PFSK-1 (cell line): Measurements from ENCODE around the gene CLK4.

Experiments used
- FOXP2 ChIP-seq: optimal IDR thresholded peaks from 2 replicates; pipeline ENCODE3; 2011; ENCODE audit warnings: borderline replicate concordance, control low read depth, inconsistent platforms; ENCODE audit not compliant: insufficient read depth; ENCODE audit errors: extremely low read length, extremely low read depth
- POLR2AphosphoS5 ChIP-seq: IDR thresholded peaks from 2 replicates; pipeline ENCODE4 v1.6.1; 2012; ENCODE audit warnings: low read depth, mild to moderate bottlenecking, control low read depth, low read length, moderate library complexity
- SIN3A ChIP-seq: IDR thresholded peaks from 2 replicates; pipeline ENCODE4 v1.6.1; 2012; ENCODE audit warnings: mild to moderate bottlenecking, low read length, moderate library complexity, borderline replicate concordance; ENCODE audit not compliant: insufficient read depth
- TAF1 ChIP-seq: IDR thresholded peaks from 2 replicates; pipeline ENCODE4 v1.6.1; 2012; ENCODE audit warnings: low read length, control low read depth, borderline replicate concordance; ENCODE audit not compliant: insufficient read depth
- TF ChIP-seq, protein P1 (sequence below), 2 experiments: IDR thresholded peaks; 2 replicates each; pipeline versions ENCODE4 v1.6.1 to v1.8.0; 2011 to 2012; ENCODE audit warnings: low read depth in 2 of 2, low read length in 2 of 2, control low read depth in 1 of 2, inconsistent platforms in 1 of 2, mild to moderate bottlenecking in 1 of 2, moderate library complexity in 1 of 2; ENCODE audit not compliant: insufficient read depth in 1 of 2

The CLK4 gene

DNA sequence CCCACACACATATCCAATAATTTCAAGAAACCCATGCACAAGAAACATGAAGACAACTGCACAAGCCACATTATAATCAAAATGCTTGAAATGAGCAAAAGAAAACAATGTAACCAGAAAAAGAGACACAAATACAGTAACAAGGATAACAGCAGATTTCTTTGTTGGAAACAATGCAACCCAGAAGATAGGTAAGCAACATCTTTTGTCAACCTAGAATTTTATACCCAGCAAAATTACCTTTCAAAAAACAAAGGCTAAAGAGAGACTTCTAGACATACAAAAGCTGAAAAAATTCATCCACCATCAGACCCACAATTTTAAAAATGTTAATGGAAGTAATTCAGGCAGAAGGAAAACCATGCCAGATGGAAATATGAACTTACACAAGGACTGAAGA is 31.7 kb downstream of the CLK4 start:
- TF ChIP-seq, protein P1, sequence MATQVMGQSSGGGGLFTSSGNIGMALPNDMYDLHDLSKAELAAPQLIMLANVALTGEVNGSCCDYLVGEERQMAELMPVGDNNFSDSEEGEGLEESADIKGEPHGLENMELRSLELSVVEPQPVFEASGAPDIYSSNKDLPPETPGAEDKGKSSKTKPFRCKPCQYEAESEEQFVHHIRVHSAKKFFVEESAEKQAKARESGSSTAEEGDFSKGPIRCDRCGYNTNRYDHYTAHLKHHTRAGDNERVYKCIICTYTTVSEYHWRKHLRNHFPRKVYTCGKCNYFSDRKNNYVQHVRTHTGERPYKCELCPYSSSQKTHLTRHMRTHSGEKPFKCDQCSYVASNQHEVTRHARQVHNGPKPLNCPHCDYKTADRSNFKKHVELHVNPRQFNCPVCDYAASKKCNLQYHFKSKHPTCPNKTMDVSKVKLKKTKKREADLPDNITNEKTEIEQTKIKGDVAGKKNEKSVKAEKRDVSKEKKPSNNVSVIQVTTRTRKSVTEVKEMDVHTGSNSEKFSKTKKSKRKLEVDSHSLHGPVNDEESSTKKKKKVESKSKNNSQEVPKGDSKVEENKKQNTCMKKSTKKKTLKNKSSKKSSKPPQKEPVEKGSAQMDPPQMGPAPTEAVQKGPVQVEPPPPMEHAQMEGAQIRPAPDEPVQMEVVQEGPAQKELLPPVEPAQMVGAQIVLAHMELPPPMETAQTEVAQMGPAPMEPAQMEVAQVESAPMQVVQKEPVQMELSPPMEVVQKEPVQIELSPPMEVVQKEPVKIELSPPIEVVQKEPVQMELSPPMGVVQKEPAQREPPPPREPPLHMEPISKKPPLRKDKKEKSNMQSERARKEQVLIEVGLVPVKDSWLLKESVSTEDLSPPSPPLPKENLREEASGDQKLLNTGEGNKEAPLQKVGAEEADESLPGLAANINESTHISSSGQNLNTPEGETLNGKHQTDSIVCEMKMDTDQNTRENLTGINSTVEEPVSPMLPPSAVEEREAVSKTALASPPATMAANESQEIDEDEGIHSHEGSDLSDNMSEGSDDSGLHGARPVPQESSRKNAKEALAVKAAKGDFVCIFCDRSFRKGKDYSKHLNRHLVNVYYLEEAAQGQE (IDR thresholded peaks at IDR 0.05; ENCODE audit: insufficient read depth in 1 of 2, low read depth in 2 of 2, low read length in 2 of 2): no peak
- TF ChIP-seq TAF1: no peak
- no peak for TF ChIP-seq POLR2AphosphoS5
- TF ChIP-seq FOXP2: no peak
- no peak for TF ChIP-seq SIN3A

DNA sequence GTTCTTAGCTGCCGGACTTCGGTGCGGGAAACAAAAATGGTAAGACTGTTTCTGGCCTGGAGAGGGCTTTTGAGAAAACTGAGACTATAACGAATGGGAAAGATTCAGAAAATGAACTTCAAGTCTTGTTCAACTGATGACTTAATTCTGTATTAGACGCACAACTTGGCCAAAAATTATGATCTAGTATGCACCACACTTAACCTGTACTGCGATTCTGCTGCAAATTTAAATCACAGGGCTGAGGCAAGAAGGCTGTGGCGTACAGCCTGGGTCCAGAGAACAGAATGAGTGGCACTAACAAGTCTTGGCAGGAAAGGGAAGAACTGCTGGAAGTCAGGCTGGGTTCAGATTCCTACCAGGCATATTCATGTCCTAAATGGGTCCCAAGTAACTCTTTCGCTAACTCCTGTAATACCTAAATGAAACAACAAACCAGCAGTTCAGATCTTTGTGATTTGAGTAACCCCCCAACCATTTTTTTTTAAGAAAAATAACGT is 35.9 kb downstream of the CLK4 start:
- no peak for TF ChIP-seq TAF1

DNA sequence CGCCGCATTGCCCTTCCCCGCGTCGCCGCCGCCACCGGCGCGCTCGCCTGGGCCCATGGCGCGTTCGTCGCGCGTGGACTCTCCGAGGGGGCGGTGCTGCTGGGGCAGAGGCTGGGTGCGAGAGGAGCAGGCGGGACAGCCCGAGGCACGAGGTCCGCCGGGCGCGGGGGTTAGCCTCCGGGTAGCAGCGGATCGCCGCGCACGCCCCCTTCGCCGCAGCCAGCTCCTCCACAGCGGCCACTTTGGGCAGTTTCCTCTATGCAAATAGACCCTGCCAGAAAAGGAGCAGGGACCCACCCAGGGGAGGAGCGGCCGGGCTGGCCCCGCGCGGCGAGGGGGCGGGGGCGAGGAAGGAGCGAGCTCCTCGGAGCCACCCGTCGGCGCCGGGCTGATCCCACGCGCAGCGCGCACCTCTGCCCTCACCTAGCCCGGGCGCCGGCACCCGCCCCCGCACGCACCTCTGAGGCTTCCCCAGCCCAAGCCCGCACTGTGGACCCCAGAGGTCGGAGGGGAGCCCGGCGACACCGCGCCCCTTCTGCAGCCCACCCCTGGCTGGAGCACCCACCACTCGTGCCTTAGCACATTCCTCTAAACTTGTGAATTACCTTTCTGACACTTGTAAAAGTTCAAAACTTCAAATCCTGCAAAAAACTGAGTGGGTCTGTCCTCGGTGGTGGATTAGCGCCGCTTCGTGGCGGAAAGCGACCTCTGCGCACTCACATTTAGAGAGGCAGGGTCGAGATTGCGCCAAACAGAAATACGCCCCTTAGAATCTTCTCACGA is 36.5 kb downstream of the CLK4 start, which contains the start of gene COL23A1:
COL23A1 (minus strand) TSS at position 253 of the 783 bp plus-strand sequence.
- TF ChIP-seq, protein P1 (IDR thresholded peaks at IDR 0.05; ENCODE audit: insufficient read depth in 1 of 2, low read depth in 2 of 2, low read length in 2 of 2): no peak
- TF ChIP-seq SIN3A (no peak), FOXP2 (no peak), POLR2AphosphoS5 (no peak), TAF1 (no peak)

DNA sequence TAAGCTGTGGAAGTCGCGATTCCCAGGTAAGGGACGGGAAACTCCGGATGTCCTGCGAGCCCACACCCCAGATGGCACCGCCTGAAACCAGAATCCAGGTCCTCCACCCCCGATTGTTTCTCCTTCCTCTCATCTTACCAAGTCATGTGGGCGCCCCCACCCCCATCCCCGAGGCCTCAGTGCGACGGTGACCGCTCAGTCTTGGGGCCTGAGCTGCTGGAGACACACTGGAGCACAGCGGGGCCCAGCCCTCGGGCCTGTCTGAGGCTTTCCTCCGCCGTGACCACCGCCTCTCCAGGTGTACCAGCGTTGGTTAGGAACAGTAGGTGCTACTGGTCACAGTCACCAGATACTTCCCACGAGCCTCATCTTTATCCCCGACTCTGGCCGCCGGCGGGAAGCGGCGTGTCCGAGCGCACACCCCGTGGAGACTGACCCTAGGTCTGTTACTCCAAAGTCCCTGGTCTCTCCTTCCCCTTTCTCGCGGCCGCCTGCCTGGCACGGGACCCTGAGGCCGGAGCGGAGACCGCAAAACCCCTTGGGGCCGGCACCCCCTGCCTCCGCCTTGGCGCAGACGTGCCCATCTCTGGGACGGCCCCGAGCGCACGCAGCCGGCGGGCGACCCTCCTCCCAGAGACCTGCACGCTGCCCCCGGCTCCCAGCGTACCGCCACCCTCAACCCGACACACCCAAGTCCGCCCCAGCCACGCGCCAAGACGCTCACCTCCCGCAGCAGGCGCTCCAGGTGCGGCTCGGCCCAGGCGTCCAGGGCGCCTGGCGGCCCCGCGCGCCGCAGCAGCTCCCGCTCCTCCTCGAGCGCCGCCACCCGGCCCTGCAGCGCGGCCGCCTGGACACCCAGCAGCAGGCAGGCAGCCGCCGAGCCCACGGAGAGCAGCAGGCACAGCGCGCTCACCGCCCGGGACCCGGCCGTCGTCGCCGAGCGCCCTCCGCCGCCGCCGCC is 37.4 kb downstream of the CLK4 start:
- TF ChIP-seq SIN3A (no peak), FOXP2 (no peak), TAF1 (no peak), POLR2AphosphoS5 (no peak)
- TF ChIP-seq, protein P1 (IDR thresholded peaks at IDR 0.05; ENCODE audit: insufficient read depth in 1 of 2, low read depth in 2 of 2, low read length in 2 of 2): no peak

DNA sequence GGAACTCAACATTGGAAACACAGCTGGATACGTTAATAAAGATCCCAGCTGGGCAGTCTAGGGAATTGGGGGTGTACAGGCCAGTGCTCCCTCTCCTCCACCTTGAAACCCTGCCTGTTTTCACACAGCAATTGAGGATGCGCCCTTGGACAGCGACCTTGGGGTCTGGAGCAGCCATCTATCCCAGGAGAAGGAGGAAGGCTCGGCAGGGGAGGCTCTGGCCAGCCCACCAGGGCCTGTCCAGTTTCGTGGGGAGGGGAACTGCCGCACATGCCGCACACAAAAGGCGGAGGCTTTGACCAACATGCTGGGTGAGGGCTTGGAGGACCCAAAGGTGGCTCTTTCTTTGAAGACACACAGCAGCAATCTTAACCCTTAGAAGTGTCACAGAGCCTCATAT is 38.1 kb downstream of the CLK4 start:
- TF ChIP-seq SIN3A: no peak
- no peak for TF ChIP-seq TAF1
- TF ChIP-seq, protein P1 (IDR thresholded peaks at IDR 0.05; ENCODE audit: insufficient read depth in 1 of 2, low read depth in 2 of 2, low read length in 2 of 2): no peak
- no peak for TF ChIP-seq POLR2AphosphoS5
- no peak for TF ChIP-seq FOXP2
